HEK293 (cell line): Measurements from ENCODE around the gene CYBRD1.

Experiments
- CTCF ChIA-PET: fragments of 350-600 bp; formaldehyde crosslinking; extraction: SDS; loops from one replicate; lab custom pipeline; 2021; ENCODE audit warnings: antibody characterized with exemption; lab: Yijun Ruan, JAX
- POLR2A ChIA-PET: fragments of 300-600 bp; formaldehyde crosslinking; extraction: SDS; loops from one replicate; lab custom pipeline; 2020; ENCODE audit warnings: antibody characterized with exemption, inconsistent platforms; lab: Yijun Ruan, JAX
- H3K27ac ChIP-seq: fragments of 200-500 bp; sonication (Bioruptor generic); 2 replicates; pipeline ENCODE4 v1.5.1; 2014; ENCODE audit warnings: low read depth, low read length, control low read depth, inconsistent platforms; ENCODE audit errors: extremely low read depth
- H3K36me3 ChIP-seq, 2 experiments: fragments of 200-500 bp in 1 of 2; sonication (Bioruptor generic) in 1 of 2; 1 replicate in 1 of 2; 2 replicates in 1 of 2; pipeline ENCODE4 v1.5.1; 2014 to 2017; ENCODE audit warnings: inconsistent platforms in 2 of 2, low read length in 2 of 2; ENCODE audit not compliant: control insufficient read depth in 2 of 2, insufficient read depth in 1 of 2
- H3K4me1 ChIP-seq: fragments of 200-500 bp; sonication (Bioruptor generic); 2 replicates; pipeline ENCODE4 v1.5.1; 2014; ENCODE audit warnings: mild to moderate bottlenecking, low read length, inconsistent platforms; ENCODE audit not compliant: control insufficient read depth, insufficient read depth
- H3K4me3 ChIP-seq: 2 replicates; pipeline ENCODE4 v1.5.1; 2011; ENCODE audit warnings: low read depth, mild to moderate bottlenecking, control low read depth, low read length, moderate library complexity
- H3K9me3 ChIP-seq: fragments of 200-500 bp; sonication (Bioruptor generic); 2 replicates; pipeline ENCODE4 v1.5.1; 2014; ENCODE audit warnings: low read depth, low read length, inconsistent platforms; ENCODE audit not compliant: control insufficient read depth, insufficient read depth
- HOXC10 ChIP-seq: sonication (generic); formaldehyde crosslinking; IDR thresholded peaks from 2 replicates; pipeline ENCODE4 v1.8.1; 2023; ENCODE audit warnings: mild to moderate bottlenecking, missing genetic modification reagents
- RBAK ChIP-seq: fragments of 450-650 bp; formaldehyde crosslinking; IDR thresholded peaks from 2 replicates; pipeline ENCODE4 v1.5.1; 2016; ENCODE audit warnings: missing biosample characterization, missing genetic modification characterization
- ZBTB20 ChIP-seq: fragments of 450-650 bp; formaldehyde crosslinking; IDR thresholded peaks from 2 replicates; pipeline ENCODE4 v1.5.1; 2016; ENCODE audit warnings: missing biosample characterization, missing genetic modification characterization
- ZBTB21 ChIP-seq: fragments of 450-650 bp; formaldehyde crosslinking; IDR thresholded peaks from 2 replicates; pipeline ENCODE4 v1.5.1; 2017; ENCODE audit warnings: missing biosample characterization, missing genetic modification characterization
- ZNF10 ChIP-seq: fragments of 450-650 bp; formaldehyde crosslinking; IDR thresholded peaks from 2 replicates; pipeline ENCODE4 v1.5.1; 2017; ENCODE audit warnings: missing biosample characterization, missing genetic modification characterization
- ZNF266 ChIP-seq: fragments of 450-650 bp; formaldehyde crosslinking; IDR thresholded peaks from 2 replicates; pipeline ENCODE4 v1.5.1; 2016; ENCODE audit warnings: missing biosample characterization, missing genetic modification characterization, low read depth
- ZNF292 ChIP-seq: fragments of 450-650 bp; formaldehyde crosslinking; IDR thresholded peaks from 2 replicates; pipeline ENCODE4 v1.5.1; 2016; ENCODE audit warnings: low read depth, missing biosample characterization, missing genetic modification characterization, borderline replicate concordance
- ZNF302 ChIP-seq: fragments of 450-650 bp; formaldehyde crosslinking; IDR thresholded peaks from 2 replicates; pipeline ENCODE4 v1.5.1; 2016; ENCODE audit warnings: missing biosample characterization, missing genetic modification characterization, low read depth
- ZNF514 ChIP-seq: fragments of 450-650 bp; formaldehyde crosslinking; IDR thresholded peaks from 2 replicates; pipeline ENCODE4 v1.5.1; 2016; ENCODE audit warnings: missing biosample characterization, missing genetic modification characterization
- ZNF521 ChIP-seq: fragments of 450-650 bp; formaldehyde crosslinking; IDR thresholded peaks from 2 replicates; pipeline ENCODE4 v1.5.1; 2017; ENCODE audit warnings: missing biosample characterization, mild to moderate bottlenecking, missing genetic modification characterization
- ZNF571 ChIP-seq: fragments of 450-650 bp; formaldehyde crosslinking; IDR thresholded peaks from 2 replicates; pipeline ENCODE4 v1.5.0; 2017; ENCODE audit warnings: missing biosample characterization, missing genetic modification characterization
- ZNF629 ChIP-seq: fragments of 450-650 bp; formaldehyde crosslinking; IDR thresholded peaks from 2 replicates; pipeline ENCODE4 v1.5.1; 2017; ENCODE audit warnings: missing biosample characterization, missing genetic modification characterization
- ZNF701 ChIP-seq: fragments of 450-650 bp; formaldehyde crosslinking; IDR thresholded peaks from 2 replicates; pipeline ENCODE4 v1.5.1; 2016; ENCODE audit warnings: missing biosample characterization, missing genetic modification characterization
- ZNF747 ChIP-seq: fragments of 450-650 bp; formaldehyde crosslinking; IDR thresholded peaks from 2 replicates; pipeline ENCODE4 v1.5.1; 2016; ENCODE audit warnings: missing biosample characterization, missing genetic modification characterization
- TF ChIP-seq, protein P1 (sequence below): fragments of 450-650 bp; formaldehyde crosslinking; IDR thresholded peaks from 2 replicates; pipeline ENCODE4 v1.5.1; 2016; ENCODE audit warnings: missing biosample characterization, missing genetic modification characterization
- TF ChIP-seq, protein P2 (sequence below): fragments of 450-650 bp; formaldehyde crosslinking; conservative IDR thresholded peaks from 2 replicates; pipeline ENCODE4 v1.5.1; 2016; ENCODE audit warnings: low read depth, missing biosample characterization, missing genetic modification characterization
- TF ChIP-seq, protein P3 (sequence below): fragments of 450-650 bp; formaldehyde crosslinking; IDR thresholded peaks from 2 replicates; pipeline ENCODE4 v1.5.1; 2016; ENCODE audit warnings: missing biosample characterization, missing genetic modification characterization
- TF ChIP-seq, protein P4 (sequence below): fragments of 450-650 bp; formaldehyde crosslinking; IDR thresholded peaks from 2 replicates; pipeline ENCODE4 v1.5.1; 2016; ENCODE audit warnings: missing biosample characterization, missing genetic modification characterization
- TF ChIP-seq, protein P5 (sequence below): fragments of 450-650 bp; formaldehyde crosslinking; IDR thresholded peaks from 2 replicates; pipeline ENCODE4 v1.5.1; 2016; ENCODE audit warnings: missing biosample characterization, missing genetic modification characterization
- TF ChIP-seq, protein P6 (sequence below): fragments of 450-650 bp; formaldehyde crosslinking; IDR thresholded peaks from 2 replicates; pipeline ENCODE4 v1.5.1; 2016; ENCODE audit warnings: missing biosample characterization, missing genetic modification characterization, low read depth

Gene CYBRD1

DNA sequence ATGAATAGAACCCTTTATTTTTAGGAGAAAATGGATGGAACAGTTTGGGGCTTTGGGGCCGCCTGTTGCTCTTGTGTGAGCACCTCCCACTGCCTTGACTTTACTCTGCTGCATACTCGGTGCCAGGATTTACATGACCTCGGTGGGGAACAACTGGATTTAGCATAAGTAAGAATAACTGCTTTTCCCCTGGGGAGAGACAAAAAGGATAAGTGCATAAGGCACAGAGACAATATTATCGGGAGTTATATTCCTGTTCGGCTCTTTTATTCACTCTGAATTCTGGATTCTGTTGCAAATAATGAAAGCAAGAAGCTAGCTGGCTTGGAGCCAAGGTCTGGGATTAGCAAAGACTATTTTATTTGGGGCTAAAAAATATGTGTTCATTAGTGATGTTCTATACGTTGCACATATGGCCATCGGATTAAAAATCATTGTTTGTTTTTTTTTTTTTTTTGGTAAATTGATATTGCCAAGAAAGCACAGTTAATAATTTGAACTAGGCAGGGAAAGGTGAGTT lies 69.8 kb downstream of the CYBRD1 start:
- Histone ChIP-seq H3K9me3 (no peaks in the 10 kb centered on the region), H3K36me3 (no peaks in the 10 kb centered on the region), H3K4me3 (no peak overlapping the region), H3K27ac (no peak overlapping the region), H3K4me1 (no peaks in the 10 kb centered on the region)
- TF ChIP-seq, protein P1, sequence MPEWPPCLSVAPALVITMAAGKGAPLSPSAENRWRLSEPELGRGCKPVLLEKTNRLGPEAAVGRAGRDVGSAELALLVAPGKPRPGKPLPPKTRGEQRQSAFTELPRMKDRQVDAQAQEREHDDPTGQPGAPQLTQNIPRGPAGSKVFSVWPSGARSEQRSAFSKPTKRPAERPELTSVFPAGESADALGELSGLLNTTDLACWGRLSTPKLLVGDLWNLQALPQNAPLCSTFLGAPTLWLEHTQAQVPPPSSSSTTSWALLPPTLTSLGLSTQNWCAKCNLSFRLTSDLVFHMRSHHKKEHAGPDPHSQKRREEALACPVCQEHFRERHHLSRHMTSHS (tag by site-specific recombination): no peak
- TF ChIP-seq, protein P2, sequence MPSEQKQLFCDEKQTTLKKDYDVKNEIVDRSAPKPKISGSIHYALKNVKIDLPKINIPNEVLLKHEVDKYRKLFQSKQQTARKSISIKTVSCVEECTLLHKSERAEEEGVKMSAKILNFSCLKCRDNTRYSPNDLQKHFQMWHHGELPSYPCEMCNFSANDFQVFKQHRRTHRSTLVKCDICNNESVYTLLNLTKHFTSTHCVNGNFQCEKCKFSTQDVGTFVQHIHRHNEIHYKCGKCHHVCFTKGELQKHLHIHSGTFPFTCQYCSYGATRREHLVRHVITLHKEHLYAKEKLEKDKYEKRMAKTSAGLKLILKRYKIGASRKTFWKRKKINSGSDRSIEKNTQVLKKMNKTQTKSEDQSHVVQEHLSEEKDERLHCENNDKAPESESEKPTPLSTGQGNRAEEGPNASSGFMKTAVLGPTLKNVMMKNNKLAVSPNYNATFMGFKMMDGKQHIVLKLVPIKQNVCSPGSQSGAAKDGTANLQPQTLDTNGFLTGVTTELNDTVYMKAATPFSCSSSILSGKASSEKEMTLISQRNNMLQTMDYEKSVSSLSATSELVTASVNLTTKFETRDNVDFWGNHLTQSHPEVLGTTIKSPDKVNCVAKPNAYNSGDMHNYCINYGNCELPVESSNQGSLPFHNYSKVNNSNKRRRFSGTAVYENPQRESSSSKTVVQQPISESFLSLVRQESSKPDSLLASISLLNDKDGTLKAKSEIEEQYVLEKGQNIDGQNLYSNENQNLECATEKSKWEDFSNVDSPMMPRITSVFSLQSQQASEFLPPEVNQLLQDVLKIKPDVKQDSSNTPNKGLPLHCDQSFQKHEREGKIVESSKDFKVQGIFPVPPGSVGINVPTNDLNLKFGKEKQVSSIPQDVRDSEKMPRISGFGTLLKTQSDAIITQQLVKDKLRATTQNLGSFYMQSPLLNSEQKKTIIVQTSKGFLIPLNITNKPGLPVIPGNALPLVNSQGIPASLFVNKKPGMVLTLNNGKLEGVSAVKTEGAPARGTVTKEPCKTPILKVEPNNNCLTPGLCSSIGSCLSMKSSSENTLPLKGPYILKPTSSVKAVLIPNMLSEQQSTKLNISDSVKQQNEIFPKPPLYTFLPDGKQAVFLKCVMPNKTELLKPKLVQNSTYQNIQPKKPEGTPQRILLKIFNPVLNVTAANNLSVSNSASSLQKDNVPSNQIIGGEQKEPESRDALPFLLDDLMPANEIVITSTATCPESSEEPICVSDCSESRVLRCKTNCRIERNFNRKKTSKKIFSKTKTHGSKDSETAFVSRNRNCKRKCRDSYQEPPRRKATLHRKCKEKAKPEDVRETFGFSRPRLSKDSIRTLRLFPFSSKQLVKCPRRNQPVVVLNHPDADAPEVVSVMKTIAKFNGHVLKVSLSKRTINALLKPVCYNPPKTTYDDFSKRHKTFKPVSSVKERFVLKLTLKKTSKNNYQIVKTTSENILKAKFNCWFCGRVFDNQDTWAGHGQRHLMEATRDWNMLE: no peak
- TF ChIP-seq ZBTB20 (tag by site-specific recombination) (no peak), ZNF10 (tag by site-specific recombination) (no peak), HOXC10 (CRISPR knock-in tag) (no peak), ZNF266 (no peak), ZNF629 (tag by site-specific recombination) (no peak), ZNF302 (no peak), ZNF514 (tag by site-specific recombination) (no peak), ZNF521 (no peak), RBAK (tag by site-specific recombination) (no peak), ZNF292 (tag by site-specific recombination) (no peak), ZBTB21 (tag by site-specific recombination) (no peak), ZNF701 (no peak), ZNF571 (tag by site-specific recombination) (no peak), ZNF747 (no peak)
- TF ChIP-seq, protein P3, sequence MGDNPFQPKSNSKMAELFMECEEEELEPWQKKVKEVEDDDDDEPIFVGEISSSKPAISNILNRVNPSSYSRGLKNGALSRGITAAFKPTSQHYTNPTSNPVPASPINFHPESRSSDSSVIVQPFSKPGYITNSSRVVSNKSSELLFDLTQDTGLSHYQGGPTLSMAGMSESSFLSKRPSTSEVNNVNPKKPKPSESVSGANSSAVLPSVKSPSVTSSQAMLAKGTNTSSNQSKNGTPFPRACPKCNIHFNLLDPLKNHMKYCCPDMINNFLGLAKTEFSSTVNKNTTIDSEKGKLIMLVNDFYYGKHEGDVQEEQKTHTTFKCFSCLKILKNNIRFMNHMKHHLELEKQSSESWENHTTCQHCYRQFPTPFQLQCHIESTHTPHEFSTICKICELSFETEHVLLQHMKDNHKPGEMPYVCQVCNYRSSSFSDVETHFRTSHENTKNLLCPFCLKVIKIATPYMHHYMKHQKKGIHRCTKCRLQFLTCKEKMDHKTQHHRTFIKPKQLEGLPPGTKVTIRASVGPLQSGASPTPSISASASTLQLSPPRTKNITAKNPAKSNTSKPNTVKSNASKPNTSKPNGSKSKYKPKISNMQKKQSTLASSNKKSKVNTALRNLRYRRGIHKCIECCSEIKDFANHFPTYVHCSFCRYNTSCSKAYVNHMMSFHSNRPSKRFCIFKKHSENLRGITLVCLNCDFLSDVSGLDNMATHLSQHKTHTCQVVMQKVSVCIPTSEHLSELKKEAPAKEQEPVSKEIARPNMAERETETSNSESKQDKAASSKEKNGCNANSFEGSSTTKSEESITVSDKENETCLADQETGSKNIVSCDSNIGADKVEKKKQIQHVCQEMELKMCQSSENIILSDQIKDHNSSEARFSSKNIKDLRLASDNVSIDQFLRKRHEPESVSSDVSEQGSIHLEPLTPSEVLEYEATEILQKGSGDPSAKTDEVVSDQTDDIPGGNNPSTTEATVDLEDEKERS (tag by site-specific recombination): no peak
- TF ChIP-seq, protein P4, sequence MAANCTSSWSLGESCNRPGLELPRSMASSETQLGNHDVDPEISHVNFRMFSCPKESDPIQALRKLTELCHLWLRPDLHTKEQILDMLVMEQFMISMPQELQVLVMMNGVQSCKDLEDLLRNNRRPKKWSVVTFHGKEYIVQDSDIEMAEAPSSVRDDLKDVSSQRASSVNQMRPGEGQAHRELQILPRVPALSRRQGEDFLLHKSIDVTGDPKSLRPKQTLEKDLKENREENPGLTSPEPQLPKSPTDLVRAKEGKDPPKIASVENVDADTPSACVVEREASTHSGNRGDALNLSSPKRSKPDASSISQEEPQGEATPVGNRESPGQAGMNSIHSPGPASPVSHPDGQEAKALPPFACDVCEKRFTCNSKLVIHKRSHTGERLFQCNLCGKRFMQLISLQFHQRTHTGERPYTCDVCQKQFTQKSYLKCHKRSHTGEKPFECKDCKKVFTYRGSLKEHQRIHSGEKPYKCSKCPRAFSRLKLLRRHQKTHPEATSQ (tag by site-specific recombination): no peak
- TF ChIP-seq, protein P5, sequence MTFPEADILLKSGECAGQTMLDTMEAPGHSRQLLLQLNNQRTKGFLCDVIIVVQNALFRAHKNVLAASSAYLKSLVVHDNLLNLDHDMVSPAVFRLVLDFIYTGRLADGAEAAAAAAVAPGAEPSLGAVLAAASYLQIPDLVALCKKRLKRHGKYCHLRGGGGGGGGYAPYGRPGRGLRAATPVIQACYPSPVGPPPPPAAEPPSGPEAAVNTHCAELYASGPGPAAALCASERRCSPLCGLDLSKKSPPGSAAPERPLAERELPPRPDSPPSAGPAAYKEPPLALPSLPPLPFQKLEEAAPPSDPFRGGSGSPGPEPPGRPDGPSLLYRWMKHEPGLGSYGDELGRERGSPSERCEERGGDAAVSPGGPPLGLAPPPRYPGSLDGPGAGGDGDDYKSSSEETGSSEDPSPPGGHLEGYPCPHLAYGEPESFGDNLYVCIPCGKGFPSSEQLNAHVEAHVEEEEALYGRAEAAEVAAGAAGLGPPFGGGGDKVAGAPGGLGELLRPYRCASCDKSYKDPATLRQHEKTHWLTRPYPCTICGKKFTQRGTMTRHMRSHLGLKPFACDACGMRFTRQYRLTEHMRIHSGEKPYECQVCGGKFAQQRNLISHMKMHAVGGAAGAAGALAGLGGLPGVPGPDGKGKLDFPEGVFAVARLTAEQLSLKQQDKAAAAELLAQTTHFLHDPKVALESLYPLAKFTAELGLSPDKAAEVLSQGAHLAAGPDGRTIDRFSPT (tag by site-specific recombination): no peak
- TF ChIP-seq, protein P6, sequence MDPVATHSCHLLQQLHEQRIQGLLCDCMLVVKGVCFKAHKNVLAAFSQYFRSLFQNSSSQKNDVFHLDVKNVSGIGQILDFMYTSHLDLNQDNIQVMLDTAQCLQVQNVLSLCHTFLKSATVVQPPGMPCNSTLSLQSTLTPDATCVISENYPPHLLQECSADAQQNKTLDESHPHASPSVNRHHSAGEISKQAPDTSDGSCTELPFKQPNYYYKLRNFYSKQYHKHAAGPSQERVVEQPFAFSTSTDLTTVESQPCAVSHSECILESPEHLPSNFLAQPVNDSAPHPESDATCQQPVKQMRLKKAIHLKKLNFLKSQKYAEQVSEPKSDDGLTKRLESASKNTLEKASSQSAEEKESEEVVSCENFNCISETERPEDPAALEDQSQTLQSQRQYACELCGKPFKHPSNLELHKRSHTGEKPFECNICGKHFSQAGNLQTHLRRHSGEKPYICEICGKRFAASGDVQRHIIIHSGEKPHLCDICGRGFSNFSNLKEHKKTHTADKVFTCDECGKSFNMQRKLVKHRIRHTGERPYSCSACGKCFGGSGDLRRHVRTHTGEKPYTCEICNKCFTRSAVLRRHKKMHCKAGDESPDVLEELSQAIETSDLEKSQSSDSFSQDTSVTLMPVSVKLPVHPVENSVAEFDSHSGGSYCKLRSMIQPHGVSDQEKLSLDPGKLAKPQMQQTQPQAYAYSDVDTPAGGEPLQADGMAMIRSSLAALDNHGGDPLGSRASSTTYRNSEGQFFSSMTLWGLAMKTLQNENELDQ (tag by site-specific recombination): no peak
- ChIA-PET CTCF (no interaction called here), POLR2A (no interaction called here)
